ENCODE measurements around the gene ROR1.

ROR1 gene

DNA sequence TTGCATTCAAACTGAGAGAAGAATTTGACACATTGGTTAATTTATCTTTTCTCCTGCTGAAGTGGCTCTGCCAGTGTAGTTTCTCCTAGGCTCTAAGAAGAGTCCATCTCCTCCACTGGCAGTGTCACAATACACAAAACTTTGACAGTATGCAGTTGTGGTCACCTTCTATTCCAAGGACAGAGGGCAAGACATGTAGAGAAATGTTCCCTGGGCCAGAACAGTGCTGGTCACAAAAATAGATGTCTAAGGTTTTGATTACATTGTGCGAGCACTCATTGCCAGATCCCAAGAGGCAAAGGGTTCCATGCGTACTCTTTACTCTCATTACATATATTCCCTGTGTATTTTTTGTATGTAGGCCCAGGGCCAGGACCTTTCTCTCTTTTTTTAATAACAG, 281.5 kb downstream of the ROR1 start:
- TF ChIP-seq, protein P1, sequence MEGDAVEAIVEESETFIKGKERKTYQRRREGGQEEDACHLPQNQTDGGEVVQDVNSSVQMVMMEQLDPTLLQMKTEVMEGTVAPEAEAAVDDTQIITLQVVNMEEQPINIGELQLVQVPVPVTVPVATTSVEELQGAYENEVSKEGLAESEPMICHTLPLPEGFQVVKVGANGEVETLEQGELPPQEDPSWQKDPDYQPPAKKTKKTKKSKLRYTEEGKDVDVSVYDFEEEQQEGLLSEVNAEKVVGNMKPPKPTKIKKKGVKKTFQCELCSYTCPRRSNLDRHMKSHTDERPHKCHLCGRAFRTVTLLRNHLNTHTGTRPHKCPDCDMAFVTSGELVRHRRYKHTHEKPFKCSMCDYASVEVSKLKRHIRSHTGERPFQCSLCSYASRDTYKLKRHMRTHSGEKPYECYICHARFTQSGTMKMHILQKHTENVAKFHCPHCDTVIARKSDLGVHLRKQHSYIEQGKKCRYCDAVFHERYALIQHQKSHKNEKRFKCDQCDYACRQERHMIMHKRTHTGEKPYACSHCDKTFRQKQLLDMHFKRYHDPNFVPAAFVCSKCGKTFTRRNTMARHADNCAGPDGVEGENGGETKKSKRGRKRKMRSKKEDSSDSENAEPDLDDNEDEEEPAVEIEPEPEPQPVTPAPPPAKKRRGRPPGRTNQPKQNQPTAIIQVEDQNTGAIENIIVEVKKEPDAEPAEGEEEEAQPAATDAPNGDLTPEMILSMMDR (IDR thresholded peaks at IDR 0.05; ENCODE audit: insufficient read depth, low read depth, low read length, missing control alignments), result no peak
- H3K4me3 ChIP-seq (ENCODE audit: low read length), result no peak overlapping the region
- DNase-seq (ENCODE audit: low read depth), result no peak

DNA sequence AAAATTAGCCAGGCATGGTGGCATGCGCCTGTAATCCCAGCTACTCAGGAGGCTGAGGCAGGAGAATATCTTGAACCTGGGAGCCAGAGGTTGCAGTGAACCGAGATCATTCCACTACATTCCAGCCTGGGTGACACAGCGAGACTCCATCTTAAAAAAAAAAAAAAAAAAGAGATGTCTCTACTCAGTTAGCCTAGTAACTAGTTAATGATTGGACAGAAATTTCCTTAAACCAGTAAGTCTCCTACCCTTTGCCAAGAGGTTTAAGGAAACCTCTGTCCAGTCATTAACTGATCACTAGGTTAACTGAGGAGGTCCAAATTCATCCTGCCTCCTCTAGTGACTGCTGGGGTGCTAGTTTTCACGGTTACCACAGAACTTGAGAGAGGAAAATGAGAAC, 285.7 kb downstream of the ROR1 start:
- TF ChIP-seq, protein P1 (IDR thresholded peaks at IDR 0.05; ENCODE audit: insufficient read depth, low read depth, low read length, missing control alignments), result no peak
- no peak overlapping the region for H3K4me3 ChIP-seq (ENCODE audit: low read length)
- no peak for DNase-seq (ENCODE audit: low read depth)

DNA sequence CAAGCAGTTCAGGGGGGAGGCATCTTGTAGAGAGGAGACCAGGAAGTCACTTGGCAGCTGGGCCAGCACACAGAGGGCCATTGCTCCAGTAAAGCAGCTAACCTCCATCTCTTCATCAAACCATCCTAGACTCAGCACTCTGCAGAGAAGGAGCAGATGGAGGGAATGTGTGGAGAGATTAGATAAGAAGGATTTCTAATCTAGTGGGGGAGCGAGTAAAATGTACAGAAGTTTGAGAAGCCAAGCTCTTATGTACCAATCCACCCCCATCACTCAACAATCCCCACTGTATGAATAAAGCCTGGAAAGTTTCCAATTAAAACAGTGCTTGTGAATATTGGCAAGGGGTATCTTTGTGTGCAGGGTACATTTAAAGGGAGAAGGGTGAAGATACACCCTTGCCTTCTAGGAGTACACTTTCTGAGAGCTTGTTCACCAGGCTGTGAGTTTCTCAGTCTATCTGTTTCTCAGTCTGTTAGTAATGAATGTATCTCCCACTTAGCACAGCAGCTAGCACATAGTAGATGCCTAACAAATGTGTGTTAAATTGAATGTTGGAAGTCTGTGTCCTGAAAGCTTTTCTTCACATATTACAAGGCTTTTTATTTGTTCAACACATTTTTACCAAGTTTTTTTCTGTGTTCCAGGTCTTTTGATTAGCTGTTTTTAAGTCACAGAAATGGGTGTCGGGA, 286.9 kb downstream of the ROR1 start:
- H3K4me3 ChIP-seq (ENCODE audit: low read length), result no peak overlapping the region
- TF ChIP-seq, protein P1 (IDR thresholded peaks at IDR 0.05; ENCODE audit: insufficient read depth, low read depth, low read length, missing control alignments), result no peak
- DNase-seq (ENCODE audit: low read depth), result no peak

DNA sequence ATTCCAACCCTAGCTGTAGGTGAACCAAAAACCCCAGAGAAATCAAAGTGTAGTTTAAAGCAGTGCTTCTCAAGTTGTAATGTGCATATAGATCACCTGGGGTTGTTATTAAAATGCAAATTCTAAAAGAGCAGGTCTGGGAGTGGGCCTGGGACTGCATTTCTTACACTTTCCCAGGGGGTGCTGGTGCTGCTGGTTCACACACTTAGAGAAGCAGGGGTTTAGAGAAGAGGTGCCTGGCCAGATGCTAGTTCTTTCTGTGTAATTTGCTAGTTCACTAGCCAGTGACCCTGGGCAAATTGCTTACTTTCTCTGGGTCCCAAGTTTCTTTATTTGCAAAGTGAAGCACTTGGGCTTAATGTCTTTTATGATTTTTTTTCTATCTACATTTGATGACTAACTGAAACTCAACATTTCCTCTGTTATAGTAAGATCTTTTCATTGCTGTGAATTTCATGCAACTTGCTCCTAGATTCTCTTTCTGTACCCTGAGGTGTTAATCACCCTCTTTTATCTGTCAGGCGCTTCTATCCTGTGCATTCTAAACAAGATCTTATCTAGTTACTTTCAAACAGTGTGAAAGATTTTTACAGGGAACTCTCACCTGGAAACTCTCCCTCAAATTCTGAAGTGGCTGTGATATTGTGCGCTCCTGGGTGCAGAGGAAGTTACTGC, 287.8 kb downstream of the ROR1 start:
- TF ChIP-seq, protein P1 (IDR thresholded peaks at IDR 0.05; ENCODE audit: insufficient read depth, low read depth, low read length, missing control alignments), result no peak
- no peak for DNase-seq (ENCODE audit: low read depth)
- H3K4me3 ChIP-seq (ENCODE audit: low read length), result no peak overlapping the region

DNA sequence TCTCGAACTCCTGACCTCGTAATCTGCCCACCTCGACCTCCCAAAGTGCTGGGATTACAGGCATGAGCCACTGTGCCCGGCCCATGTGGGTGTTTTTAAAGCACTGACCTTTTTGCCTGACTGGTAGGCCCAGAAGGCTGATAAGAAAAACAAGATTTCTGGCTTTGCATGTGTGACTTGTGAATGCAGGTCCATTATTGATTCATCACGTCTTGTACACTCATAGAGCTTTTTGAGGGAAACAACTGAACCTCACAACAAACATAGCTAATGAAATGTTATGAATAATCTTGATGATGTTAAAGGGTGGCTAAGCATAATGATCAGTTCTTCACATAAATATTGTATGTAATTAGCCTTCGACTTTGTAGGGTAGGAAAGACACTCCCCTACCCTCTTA, 288.7 kb downstream of the ROR1 start:
- DNase-seq (ENCODE audit: low read depth), result no peak
- TF ChIP-seq, protein P1 (IDR thresholded peaks at IDR 0.05; ENCODE audit: insufficient read depth, low read depth, low read length, missing control alignments), result no peak
- H3K4me3 ChIP-seq (ENCODE audit: low read length), result no peak overlapping the region

DNA sequence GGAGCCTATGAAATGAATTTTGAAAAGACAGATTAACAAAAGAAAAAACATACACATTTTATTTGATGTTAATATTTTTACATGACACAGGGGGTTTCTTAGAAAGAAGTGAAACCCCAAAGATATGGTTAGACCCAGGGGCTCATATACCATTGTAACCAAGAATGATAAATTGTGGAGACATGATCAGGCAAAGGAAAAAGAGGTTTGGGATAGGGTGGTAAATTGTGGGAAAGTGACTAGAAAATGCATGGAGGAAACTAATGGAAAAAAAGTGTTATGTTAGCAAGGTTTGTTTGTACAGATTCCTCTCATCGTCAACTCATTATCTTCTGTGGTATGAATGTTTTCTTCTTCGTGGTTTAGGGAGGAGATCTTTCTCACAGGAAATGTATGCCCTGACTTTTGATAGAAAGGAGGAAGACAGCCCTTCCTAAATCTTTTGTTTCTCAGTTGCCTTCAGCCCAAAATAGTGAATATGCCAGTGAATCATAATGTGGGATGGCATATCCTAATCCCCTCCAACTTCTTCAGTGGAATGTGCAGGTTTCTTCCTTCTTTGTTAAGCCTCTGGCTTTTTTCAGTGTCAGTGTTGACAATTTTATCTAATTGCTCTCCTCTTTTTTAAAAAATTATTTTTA, 289.2 kb downstream of the ROR1 start:
- H3K4me3 ChIP-seq (ENCODE audit: low read length), result no peak overlapping the region
- TF ChIP-seq, protein P1 (IDR thresholded peaks at IDR 0.05; ENCODE audit: insufficient read depth, low read depth, low read length, missing control alignments), result no peak
- no peak for DNase-seq (ENCODE audit: low read depth)

All from epithelial cell of esophagus (primary cell).